Measurements from ENCODE around the gene ZBTB2. TPM values are rescaled to one million over a fixed set of nuclear protein-coding genes. Genes with fewer than 3 reads are reported as not detected.

ZBTB2 gene
- total RNA-seq, 4 donors from 2014 or later = 17.9 to 27.2 (median 25.9) TPM

DNA sequence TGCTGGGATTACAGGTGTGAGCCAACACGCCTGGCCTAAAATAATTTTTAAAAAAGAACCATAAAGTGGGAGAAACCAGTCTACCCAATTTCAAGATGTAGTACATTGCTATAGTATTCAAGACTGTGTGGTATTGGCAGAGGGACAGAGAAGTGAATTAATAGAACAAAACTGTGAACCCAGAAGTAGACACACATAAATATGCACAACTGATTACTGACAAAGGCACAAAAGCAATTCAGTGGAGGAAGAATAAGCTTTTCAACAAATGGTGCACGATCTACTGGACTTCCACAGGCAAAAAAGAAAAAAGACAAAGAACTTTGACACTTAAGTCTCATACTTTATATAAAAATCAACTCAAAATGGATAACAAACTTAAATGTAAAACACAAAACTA is 15.5 kb downstream of the ZBTB2 start:
- Histone ChIP-seq H3K36me3 (peaks cover 9 to 16% of the 10 kb centered on the region in 2 donors), H3K27me3 (no peaks in the 10 kb centered on the region), H3K27ac (no peak overlapping the region), H3K4me3 (replicated peaks in 1 of 3) (no peak overlapping the region), H3K9me3 (no peaks in the 10 kb centered on the region), H3K4me1 (peaks cover 0 to 3% of the 10 kb centered on the region in 2 donors)
- WGBS, 2 donors = 92 to 97% methylated on average over 2 of the region's 2 CpGs
- intact Hi-C loops (cut with DNase I) = no loop called here
- DNase-seq = no peak
- no peak for TF ChIP-seq POLR2A (IDR thresholded peaks at IDR 0.05)
- TF ChIP-seq, protein P1, sequence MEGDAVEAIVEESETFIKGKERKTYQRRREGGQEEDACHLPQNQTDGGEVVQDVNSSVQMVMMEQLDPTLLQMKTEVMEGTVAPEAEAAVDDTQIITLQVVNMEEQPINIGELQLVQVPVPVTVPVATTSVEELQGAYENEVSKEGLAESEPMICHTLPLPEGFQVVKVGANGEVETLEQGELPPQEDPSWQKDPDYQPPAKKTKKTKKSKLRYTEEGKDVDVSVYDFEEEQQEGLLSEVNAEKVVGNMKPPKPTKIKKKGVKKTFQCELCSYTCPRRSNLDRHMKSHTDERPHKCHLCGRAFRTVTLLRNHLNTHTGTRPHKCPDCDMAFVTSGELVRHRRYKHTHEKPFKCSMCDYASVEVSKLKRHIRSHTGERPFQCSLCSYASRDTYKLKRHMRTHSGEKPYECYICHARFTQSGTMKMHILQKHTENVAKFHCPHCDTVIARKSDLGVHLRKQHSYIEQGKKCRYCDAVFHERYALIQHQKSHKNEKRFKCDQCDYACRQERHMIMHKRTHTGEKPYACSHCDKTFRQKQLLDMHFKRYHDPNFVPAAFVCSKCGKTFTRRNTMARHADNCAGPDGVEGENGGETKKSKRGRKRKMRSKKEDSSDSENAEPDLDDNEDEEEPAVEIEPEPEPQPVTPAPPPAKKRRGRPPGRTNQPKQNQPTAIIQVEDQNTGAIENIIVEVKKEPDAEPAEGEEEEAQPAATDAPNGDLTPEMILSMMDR (IDR thresholded peaks at IDR 0.05) = no peak

DNA sequence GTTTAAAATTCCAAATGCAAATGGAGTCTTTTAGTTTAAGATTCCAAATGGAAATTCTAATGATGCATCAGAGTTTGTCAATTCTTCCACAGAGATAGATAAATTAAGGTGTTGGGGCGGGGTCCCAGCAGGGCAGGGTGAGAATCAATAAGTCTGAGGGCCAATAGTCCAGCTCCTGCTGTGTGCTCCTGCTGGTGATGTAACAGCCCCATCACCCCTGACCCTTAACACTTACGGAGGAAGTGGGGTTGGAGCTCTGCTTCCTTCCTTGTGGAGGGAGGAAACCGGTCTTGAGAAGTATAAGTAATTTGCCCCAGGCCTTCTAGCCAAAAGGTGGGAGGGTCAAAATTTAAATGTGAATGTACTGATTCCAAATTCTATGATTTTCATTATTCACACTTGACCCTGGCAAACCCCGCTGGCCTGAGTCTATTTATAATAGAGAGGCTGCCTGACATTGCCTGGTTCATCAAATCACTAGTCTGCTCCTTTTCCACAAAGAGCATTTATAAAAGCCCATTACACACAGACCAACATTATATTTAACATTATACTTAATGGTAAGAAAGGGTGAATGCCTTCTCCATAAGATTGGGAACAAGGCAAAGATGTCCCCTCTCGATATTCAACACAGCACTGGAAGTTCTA is 17.2 kb downstream of the ZBTB2 start:
- TF ChIP-seq, protein P1 (IDR thresholded peaks at IDR 0.05) = no peak
- no peak for TF ChIP-seq POLR2A (IDR thresholded peaks at IDR 0.05)
- Histone ChIP-seq H3K9me3 (no peaks in the 10 kb centered on the region), H3K36me3 (peaks cover 12 to 21% of the 10 kb centered on the region in 2 donors), H3K27me3 (no peaks in the 10 kb centered on the region), H3K27ac (no peak overlapping the region), H3K4me1 (no peaks in the 10 kb centered on the region), H3K4me3 (replicated peaks in 1 of 3) (no peak overlapping the region)
- no peak for DNase-seq
- WGBS, 2 donors = 68 to 80% methylated on average over 5 of the region's 5 CpGs
- intact Hi-C loops (cut with DNase I) = no loop called here

DNA sequence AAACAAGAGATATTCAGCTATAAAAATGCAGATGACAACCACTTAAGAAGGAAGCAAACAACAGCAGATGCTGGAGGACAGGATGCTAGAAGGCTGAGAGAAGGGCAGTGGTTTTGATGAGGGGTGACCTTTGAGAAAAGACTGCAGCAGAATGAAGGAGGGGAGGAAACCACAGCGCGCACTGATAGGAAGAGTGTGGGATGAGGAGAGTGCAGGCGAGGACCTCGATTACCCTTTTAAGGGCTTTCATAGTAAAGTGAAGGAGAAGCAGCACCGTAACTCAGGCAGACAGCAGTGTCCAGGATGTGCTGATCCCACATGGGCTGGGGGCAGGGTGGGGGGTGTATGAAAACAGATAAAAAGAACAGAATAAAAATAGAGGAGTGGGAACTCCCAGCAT is 19.2 kb downstream of the ZBTB2 start:
- Histone ChIP-seq H3K27ac (no peak overlapping the region), H3K4me3 (replicated peaks in 1 of 3) (no peak overlapping the region), H3K27me3 (no peaks in the 10 kb centered on the region), H3K36me3 (peaks cover 15 to 21% of the 10 kb centered on the region in 2 donors), H3K4me1 (no peaks in the 10 kb centered on the region), H3K9me3 (no peaks in the 10 kb centered on the region)
- 82 to 87% methylated on average over 5 of the region's 5 CpGs for WGBS, 2 donors
- no peak for TF ChIP-seq POLR2A (IDR thresholded peaks at IDR 0.05)
- TF ChIP-seq, protein P1 (IDR thresholded peaks at IDR 0.05) = no peak
- no peak for DNase-seq
- intact Hi-C loops (cut with DNase I) = no loop called here

DNA sequence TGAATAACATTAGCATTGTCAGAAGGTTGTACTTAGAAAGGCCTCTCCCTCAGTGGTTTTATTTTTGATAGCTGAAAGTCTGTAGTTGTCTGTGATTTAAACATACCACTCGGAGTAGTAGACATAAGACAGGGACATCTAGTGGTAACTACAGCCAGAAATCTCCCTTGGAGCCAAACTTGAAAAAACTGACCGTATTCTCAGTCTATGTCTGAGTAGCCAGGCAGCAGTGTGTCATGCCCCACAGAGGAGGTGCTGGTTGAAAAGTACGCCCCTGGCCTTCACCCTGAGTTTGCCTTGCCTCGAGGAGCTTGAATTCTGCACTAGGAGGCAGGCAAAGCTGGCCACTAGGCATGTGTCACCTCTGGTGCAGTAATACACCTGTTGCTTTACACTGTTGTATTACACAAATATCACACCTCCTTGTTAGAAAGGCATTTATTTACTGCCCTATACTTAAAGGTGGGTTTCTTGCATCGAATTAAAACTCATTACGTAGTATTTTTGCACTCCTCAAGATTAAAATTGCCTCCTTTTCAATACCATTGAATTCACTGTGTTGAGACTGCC is 20.8 kb downstream of the ZBTB2 start:
- intact Hi-C loops (cut with DNase I) = no loop called here
- H3K9me3 ChIP-seq = no peaks in the 10 kb centered on the region
- no peak overlapping the region for H3K4me3 ChIP-seq (replicated peaks in 1 of 3)
- TF ChIP-seq POLR2A (IDR thresholded peaks at IDR 0.05) = no peak
- TF ChIP-seq, protein P1 (IDR thresholded peaks at IDR 0.05) = no peak
- H3K4me1 ChIP-seq = no peaks in the 10 kb centered on the region
- H3K36me3 ChIP-seq = peaks cover 25 to 33% of the 10 kb centered on the region in 2 donors
- 81% methylated on average over 6 of the region's 6 CpGs for WGBS, 2 donors
- DNase-seq = no peak
- H3K27me3 ChIP-seq = no peaks in the 10 kb centered on the region
- H3K27ac ChIP-seq = no peak overlapping the region

DNA sequence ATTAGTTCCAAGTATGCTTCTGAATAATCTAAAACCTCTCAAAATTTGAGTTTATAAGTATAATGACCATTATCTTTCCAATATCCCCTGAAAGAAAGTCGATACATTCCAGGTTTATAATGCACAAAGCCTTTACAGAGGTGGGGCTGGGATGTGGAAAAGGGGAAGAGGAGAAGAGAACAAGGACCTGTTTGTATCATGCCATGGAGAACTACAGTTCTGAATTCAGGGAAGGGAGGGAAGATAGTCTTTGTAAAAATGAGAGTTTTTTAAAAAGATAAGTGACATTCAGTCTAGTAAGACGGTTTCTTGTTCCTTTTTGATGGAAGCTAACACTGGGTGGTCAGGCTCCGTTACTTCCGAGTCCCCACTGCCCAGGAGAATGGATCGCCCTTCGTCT is 26.1 kb downstream of the ZBTB2 start:
- Histone ChIP-seq H3K36me3 (peaks cover 18% of the 10 kb centered on the region in 2 donors), H3K27me3 (no peaks in the 10 kb centered on the region), H3K4me1 (no peaks in the 10 kb centered on the region), H3K27ac (no peak overlapping the region), H3K9me3 (no peaks in the 10 kb centered on the region), H3K4me3 (replicated peaks in 1 of 3) (no peak overlapping the region)
- DNase-seq = no peak
- WGBS, 2 donors = 94% methylated on average over 6 of the region's 6 CpGs
- intact Hi-C loops (cut with DNase I) = no loop called here
- TF ChIP-seq POLR2A (IDR thresholded peaks at IDR 0.05) = no peak
- TF ChIP-seq, protein P1 (IDR thresholded peaks at IDR 0.05) = no peak
